HG02840 (cell line): ENCODE measurements around the gene DNM3.

Experiments used
- ATAC-seq: cut with Tn5 transposase; IDR thresholded peaks from one replicate; pipeline ENCODE4 v1.9.1; 2021; ENCODE audit warnings: mild to moderate bottlenecking, moderate library complexity, moderate number of reproducible peaks; ENCODE audit not compliant: unreplicated experiment, low FRiP score

The DNM3 gene

GRCh38 chr1:172203135-172203823 is 362.0 kb downstream of the DNM3 start:
- no peak for ATAC-seq

- no peak for ATAC-seq
Observed at GRCh38 chr1:172203902-172204301, 362.6 kb downstream of the DNM3 start.

- ATAC-seq: no peak
Observed at GRCh38 chr1:172206256-172206655, 365.0 kb downstream of the DNM3 start.

GRCh38 chr1:172208635-172209034 is 367.3 kb downstream of the DNM3 start:
- ATAC-seq: no peak

GRCh38 chr1:172211221-172211620 is 369.9 kb downstream of the DNM3 start:
- no peak for ATAC-seq

- ATAC-seq: no peak
Observed at GRCh38 chr1:172212124-172212523, 370.8 kb downstream of the DNM3 start.

- no peak for ATAC-seq
Observed at GRCh38 chr1:172215006-172215405, 373.7 kb downstream of the DNM3 start.

- ATAC-seq: no peak
Observed at GRCh38 chr1:172219966-172220365, 378.7 kb downstream of the DNM3 start.

GRCh38 chr1:172220376-172220775 is 379.1 kb downstream of the DNM3 start:
- no peak for ATAC-seq

GRCh38 chr1:172221436-172221835 is 380.1 kb downstream of the DNM3 start:
- ATAC-seq: no peak

- no peak for ATAC-seq
Observed at GRCh38 chr1:172224871-172225270, 383.6 kb downstream of the DNM3 start.

GRCh38 chr1:172229942-172230341 is 388.6 kb downstream of the DNM3 start:
- no peak for ATAC-seq

GRCh38 chr1:172230526-172230925 is 389.2 kb downstream of the DNM3 start:
- ATAC-seq: no peak

GRCh38 chr1:172236958-172237357 is 395.7 kb downstream of the DNM3 start:
- no peak for ATAC-seq

- ATAC-seq: no peak
Observed at GRCh38 chr1:172238158-172238557, 396.9 kb downstream of the DNM3 start.

- ATAC-seq: no peak
Observed at GRCh38 chr1:172238965-172239364, 397.7 kb downstream of the DNM3 start.

- no peak for ATAC-seq
Observed at GRCh38 chr1:172239901-172240300, 398.6 kb downstream of the DNM3 start.

GRCh38 chr1:172241540-172241939 is 400.2 kb downstream of the DNM3 start:
- ATAC-seq: no peak

GRCh38 chr1:172244865-172245264 is 403.6 kb downstream of the DNM3 start:
- no peak for ATAC-seq

GRCh38 chr1:172245788-172246187 is 404.5 kb downstream of the DNM3 start:
- no peak for ATAC-seq

- ATAC-seq: no peak
Observed at GRCh38 chr1:172246521-172247390, 405.5 kb downstream of the DNM3 start.

- no peak for ATAC-seq
Observed at GRCh38 chr1:172251486-172251885, 410.2 kb downstream of the DNM3 start.
